Measurements from ENCODE around the gene MEGF6.

DNA sequence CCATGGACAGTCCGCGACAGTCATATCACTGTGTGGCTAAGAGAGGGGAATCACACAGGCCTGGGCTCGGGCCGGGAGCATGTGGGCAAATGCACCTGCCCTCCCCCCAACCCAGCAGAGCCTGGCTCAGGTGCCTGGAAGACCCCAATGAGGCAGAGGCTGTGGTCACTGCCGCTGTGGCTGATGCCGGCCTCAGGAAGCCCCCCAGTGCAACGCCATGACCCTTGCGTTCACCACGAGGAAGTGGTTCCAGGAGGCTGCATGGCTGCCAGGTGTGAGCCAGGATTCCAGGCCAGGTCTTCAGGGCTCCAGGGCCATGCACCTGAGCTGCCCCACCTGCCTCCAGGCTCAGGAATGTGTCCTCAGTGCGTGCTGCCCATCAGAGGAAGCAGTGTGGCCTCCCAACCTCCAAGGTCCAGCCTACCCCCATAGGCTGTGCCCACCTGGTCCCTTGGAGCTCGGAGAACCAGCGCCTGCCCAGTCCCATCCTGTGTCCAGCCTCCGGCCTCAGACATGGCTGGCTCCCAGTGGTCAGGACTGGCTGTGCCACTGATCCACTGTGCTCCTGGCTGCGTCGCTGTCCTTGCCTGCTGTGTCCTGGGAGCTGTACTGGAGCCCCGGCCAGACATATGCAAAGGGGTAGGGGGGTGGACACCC is 148.8 kb downstream of the MEGF6 start:
- no peak for TF ChIP-seq POLR2A (IDR thresholded peaks at IDR 0.05)
- TF ChIP-seq, protein P1, sequence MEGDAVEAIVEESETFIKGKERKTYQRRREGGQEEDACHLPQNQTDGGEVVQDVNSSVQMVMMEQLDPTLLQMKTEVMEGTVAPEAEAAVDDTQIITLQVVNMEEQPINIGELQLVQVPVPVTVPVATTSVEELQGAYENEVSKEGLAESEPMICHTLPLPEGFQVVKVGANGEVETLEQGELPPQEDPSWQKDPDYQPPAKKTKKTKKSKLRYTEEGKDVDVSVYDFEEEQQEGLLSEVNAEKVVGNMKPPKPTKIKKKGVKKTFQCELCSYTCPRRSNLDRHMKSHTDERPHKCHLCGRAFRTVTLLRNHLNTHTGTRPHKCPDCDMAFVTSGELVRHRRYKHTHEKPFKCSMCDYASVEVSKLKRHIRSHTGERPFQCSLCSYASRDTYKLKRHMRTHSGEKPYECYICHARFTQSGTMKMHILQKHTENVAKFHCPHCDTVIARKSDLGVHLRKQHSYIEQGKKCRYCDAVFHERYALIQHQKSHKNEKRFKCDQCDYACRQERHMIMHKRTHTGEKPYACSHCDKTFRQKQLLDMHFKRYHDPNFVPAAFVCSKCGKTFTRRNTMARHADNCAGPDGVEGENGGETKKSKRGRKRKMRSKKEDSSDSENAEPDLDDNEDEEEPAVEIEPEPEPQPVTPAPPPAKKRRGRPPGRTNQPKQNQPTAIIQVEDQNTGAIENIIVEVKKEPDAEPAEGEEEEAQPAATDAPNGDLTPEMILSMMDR (IDR thresholded peaks at IDR 0.05), result no peak
